HL-60 (cell line): ENCODE measurements around the gene ASCL5.

ENCODE experiments used
- CTCF ChIP-seq: IDR thresholded peaks from one replicate; pipeline ENCODE4 v1.5.1; 2011; ENCODE audit warnings: low read length, control low read depth, inconsistent platforms; ENCODE audit not compliant: insufficient read depth
- REST ChIP-seq: IDR thresholded peaks from 2 replicates; pipeline ENCODE4 v1.6.1; 2012; ENCODE audit warnings: low read depth; ENCODE audit not compliant: insufficient replicate concordance

- TF ChIP-seq CTCF (no peak), REST (no peak)
Observed at GRCh38 chr1:201068976-201069375, 58.0 kb downstream of the ASCL5 start.
